Central memory CD4-positive, alpha-beta T cell (primary cell): ENCODE data around the gene SNX18.

Experiments used
- DNase-seq: peaks from one replicate; pipeline ENCODE4 v3.0.0; 2022

SNX18 gene

GRCh38 chr5:54541823-54542783 is 24.5 kb downstream of the SNX18 start:
- no peak for DNase-seq

DNA sequence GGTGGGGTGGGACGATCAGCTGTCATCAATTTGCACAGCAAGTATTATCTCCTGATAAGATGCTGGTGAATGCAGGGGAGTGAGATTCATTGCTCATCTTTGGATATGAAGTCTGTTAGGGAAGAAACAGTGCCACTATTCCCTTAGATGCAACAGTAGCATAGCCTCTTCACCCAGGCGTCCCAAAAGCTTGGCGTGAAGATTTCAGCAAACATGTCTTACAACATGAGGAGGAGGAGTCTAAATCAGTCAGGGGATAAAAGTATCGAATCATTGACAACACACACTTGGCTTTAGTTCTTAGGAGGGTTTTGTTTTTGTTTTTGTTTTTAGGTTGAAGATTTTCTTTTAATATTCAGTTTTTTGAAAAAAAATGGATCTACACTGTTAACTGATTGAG is 26.5 kb downstream of the SNX18 start:
- no peak for DNase-seq

GRCh38 chr5:54545796-54546195 is 28.2 kb downstream of the SNX18 start:
- DNase-seq: no peak

DNA sequence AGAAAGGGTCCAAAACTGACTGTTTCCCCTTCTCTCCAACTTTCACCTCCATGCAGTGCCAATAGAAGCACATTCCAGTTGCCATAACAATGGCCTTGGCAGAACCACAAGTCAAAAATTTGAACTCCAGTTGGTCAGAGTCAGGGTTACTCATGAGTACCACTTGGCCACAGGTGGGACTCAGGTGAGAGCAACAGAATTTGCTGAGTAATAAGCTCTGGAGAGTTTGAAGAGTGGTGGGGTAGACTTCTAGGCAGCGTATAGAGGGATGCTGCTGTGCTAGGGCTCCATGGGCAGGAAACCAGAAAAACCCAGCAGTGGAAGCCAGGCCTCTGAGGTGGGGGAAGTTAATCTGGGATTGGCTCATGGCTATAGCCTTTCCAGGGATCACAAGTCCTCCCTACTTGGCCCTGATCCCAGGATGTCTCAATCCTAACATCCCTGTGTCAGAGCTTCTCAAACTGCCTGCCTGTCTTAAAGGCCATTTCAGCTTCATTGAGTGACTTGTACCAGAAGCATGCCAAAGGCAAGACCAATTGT is 30.2 kb downstream of the SNX18 start:
- DNase-seq: no peak

- no peak for DNase-seq
Observed at GRCh38 chr5:54548565-54548964, 31.0 kb downstream of the SNX18 start.

DNA sequence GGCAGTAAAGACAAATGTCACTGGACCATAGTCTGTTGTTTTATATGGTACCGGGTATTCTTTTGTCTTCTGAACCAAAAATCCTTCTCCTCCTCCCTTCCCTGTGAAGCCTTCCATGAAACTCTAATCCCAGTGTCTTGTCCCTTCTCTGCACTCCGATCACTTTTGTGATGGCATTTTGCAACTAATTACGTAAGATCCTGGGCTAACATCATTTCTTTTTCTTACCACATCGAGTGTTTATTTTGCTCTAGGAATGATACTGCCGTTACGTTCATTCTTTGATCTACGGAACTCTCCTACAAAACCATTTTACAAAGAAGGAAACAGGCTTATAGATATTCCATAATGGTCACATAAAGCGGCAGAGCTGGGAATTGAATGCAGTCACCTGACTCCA is 33.7 kb downstream of the SNX18 start:
- DNase-seq: no peak

DNA sequence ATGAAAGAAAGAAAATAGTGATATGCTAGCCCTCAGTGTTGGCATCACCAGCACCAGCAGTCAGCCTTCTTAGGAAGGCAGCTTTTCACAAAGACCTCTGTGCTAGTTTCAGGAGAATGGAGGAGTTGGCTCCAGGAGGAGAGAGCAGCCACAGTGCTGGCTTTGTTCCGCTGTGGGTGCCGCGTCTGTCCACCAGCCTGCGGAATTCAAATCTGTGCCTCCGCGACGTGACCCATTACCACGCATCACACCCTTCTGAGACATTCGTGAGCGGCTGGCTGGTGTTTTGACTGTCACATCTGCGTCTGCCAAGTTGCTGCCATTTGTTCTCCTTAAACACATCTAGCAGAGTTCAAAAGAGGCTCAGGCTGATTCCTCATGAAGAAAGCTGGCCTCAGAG is 34.4 kb downstream of the SNX18 start:
- no peak for DNase-seq

- DNase-seq: no peak
Observed at GRCh38 chr5:54552446-54552845, 34.9 kb downstream of the SNX18 start.

DNA sequence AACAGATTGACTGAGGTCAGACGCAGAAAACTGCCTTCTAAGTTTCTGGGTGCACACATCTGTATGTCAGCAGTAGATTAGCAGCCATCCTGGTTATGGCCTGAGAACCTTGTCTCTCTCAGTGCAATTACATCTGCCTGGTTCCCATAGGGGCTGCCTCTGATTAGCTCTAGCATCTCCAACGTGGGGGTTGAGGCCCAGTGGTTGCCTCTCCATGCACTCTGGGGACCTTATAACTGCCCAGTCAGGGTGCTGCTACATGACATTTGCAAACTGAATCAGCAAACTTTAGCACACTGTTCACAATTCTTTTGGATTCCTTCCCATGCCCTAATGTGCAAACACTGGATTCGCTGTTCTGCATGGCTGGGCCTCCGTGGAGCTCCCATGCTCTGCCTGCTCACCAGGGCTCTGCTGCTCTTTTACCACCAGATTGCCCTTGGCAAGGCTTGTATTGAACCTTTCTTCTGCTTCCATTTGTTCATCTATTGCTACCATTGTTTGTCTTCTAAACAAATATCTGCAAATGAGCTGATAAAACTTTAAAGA is 36.2 kb downstream of the SNX18 start:
- no peak for DNase-seq

GRCh38 chr5:54556141-54556540 is 38.6 kb downstream of the SNX18 start:
- DNase-seq: no peak

GRCh38 chr5:54558362-54558761 is 40.8 kb downstream of the SNX18 start:
- no peak for DNase-seq

- DNase-seq: no peak
Observed at GRCh38 chr5:54561651-54562050, 44.1 kb downstream of the SNX18 start.

- DNase-seq: no peak
Observed at GRCh38 chr5:54563083-54563761, 45.7 kb downstream of the SNX18 start.

GRCh38 chr5:54567996-54568395 is 50.4 kb downstream of the SNX18 start:
- no peak for DNase-seq

GRCh38 chr5:54570916-54571315 is 53.4 kb downstream of the SNX18 start:
- DNase-seq: no peak

- no peak for DNase-seq
Observed at GRCh38 chr5:54571462-54571861, 53.9 kb downstream of the SNX18 start.

DNA sequence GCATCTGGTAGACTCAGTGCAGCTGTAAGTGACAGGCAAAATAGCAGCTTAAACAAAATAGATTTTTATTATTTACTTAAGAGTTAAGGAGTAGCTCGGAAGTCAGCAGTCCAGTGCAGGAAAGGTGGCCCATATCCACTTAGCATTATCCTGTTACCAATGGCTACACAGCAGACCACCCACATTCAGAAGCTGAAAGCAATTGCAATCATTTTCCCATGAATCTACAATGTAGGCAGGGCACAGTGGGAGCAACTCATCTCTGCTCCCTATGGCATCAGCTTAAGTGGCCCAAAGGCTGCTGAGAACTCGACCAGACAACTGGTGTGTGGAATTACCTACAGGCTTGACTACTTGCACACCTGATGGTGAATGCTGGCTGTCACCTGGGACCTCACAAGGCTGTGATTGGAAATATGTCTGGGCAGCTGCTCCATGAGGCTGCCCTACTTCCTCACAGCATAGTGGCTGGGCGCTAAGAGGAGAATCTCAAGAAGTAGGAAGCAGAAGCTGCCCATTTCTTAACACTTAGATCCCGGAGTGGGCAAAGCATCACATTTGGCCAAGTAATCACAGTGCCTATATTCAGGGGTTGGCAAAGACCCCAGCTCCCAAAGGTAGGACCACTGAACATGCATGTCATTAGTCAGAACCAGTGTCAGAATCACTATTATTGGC is 56.4 kb downstream of the SNX18 start:
- no peak for DNase-seq

DNA sequence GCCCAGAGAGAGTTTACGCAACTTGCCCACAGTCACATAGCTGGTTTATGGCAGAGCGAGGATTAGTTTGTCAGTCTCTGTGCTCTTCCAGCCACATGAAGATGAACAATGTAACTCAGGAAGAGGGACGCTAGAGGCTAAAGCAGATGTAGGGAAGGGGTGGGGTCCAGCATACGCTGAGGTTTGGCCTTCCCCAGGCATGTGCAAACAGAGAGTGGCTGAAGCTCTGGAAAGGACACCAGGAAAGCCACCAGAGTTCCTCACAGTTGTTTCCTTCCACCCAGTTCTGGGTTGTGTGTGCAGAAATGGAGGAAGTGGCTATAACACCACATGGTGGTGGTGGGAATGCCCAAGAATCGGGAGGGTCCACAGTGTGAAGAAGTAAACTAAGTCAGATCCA is 60.0 kb downstream of the SNX18 start:
- DNase-seq: no peak

GRCh38 chr5:54577937-54578653 is 60.5 kb downstream of the SNX18 start:
- DNase-seq: no peak

DNA sequence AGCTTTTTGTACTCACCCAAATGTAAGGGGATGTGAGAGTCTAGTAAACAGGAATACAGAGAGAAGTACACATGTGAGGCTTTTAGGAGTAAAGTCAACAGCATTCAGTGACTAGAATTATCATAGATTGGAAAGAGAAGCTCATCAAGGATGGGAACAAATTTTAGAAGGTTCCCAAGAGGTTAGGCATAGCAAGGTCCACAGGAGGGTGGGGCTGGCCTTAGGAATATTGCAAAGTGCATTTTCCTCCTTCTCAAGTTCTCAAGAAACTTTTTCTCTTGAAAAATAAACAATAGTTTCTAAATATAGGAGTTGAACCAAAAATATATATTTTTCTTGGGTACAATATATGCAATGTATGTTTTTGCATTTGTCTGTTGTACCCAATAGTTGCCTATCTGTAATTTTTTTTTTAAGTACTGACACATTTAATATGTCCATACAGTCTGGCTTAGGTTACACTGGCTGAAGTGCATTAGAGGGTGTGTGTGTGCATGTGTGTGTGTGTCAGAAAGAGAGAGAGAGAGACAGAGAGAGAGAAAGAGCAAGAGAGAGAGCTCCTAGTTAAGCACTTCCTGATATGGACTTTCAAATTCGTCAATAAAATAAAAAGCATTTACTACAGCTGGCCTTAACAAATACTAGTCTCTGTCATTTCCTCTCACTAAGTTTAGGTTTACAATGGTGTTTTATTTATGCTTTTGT is 62.2 kb downstream of the SNX18 start:
- no peak for DNase-seq

- no peak for DNase-seq
Observed at GRCh38 chr5:54580997-54581811, 63.6 kb downstream of the SNX18 start.
